ENCODE measurements around the gene AGXT.

The AGXT gene

GRCh38 chr2:240928476-240929363, 60.1 kb downstream of the AGXT start:
- DNase-seq (ENCODE audit: low read depth): no peak

GRCh38 chr2:240929364-240930095, 60.9 kb downstream of the AGXT start:
- no peak for DNase-seq (ENCODE audit: low read depth)
